Measurements from ENCODE around the gene SMIM21. TPM values are rescaled to one million over a fixed set of nuclear protein-coding genes. Genes with fewer than 3 reads are reported as not detected.

The SMIM21 gene
- total RNA-seq, 1 experiment from 2014 or later, result not detected

GRCh38 chr18:75391279-75392225, 36.0 kb downstream of the SMIM21 start:
- DNase-seq, result no peak
- H3K9me3 ChIP-seq, result no peaks in the 10 kb centered on the region
- H3K4me3 ChIP-seq (ENCODE audit: low read depth, low read length), result no peak overlapping the region
- ChIA-PET CTCF (no interaction called here), POLR2A (no interaction called here)
- no peak for TF ChIP-seq CTCF (IDR thresholded peaks at IDR 0.05; ENCODE audit: insufficient read depth in 1 of 2, low read depth in 1 of 2, low read length in 1 of 2, severe bottlenecking in 1 of 2, unreplicated experiment in 1 of 2)
- no peaks in the 10 kb centered on the region for H3K4me1 ChIP-seq
- H3K27me3 ChIP-seq (replicated peaks; ENCODE audit: control insufficient read depth, insufficient read depth, low read length), result no peaks in the 10 kb centered on the region
- no TSS peak for BruUV-seq (replicated peaks)
- H3K27me3 Mint-ChIP-seq (ENCODE audit: insufficient read depth, unreplicated experiment), result no peaks in the 10 kb centered on the region
- H3K36me3 ChIP-seq (ENCODE audit: control insufficient read depth, insufficient read depth, low read length), result no peaks in the 10 kb centered on the region
- intact Hi-C loops (cut with micrococcal nuclease; ENCODE audit: unreplicated experiment), result no loop called here
- no peak overlapping the region for H3K4me3 Mint-ChIP-seq (ENCODE audit: unreplicated experiment)
- H3K27ac Mint-ChIP-seq (ENCODE audit: unreplicated experiment), result no peak overlapping the region
- H3K36me3 Mint-ChIP-seq (ENCODE audit: insufficient read depth, unreplicated experiment), result no peaks in the 10 kb centered on the region
- no peaks in the 10 kb centered on the region for H3K4me1 Mint-ChIP-seq (ENCODE audit: low read depth, unreplicated experiment)
- H3K9me3 Mint-ChIP-seq (ENCODE audit: unreplicated experiment), result no peaks in the 10 kb centered on the region

GRCh38 chr18:75390854-75391253, 36.6 kb downstream of the SMIM21 start:
- Mint-ChIP-seq H3K4me1 (ENCODE audit: low read depth, unreplicated experiment) (no peaks in the 10 kb centered on the region), H3K4me3 (ENCODE audit: unreplicated experiment) (no peak overlapping the region), H3K9me3 (ENCODE audit: unreplicated experiment) (no peaks in the 10 kb centered on the region), H3K27me3 (ENCODE audit: insufficient read depth, unreplicated experiment) (no peaks in the 10 kb centered on the region), H3K36me3 (ENCODE audit: insufficient read depth, unreplicated experiment) (no peaks in the 10 kb centered on the region), H3K27ac (ENCODE audit: unreplicated experiment) (no peak overlapping the region)
- Histone ChIP-seq H3K36me3 (ENCODE audit: control insufficient read depth, insufficient read depth, low read length) (no peaks in the 10 kb centered on the region), H3K4me1 (no peaks in the 10 kb centered on the region), H3K27me3 (replicated peaks; ENCODE audit: control insufficient read depth, insufficient read depth, low read length) (no peaks in the 10 kb centered on the region), H3K9me3 (no peaks in the 10 kb centered on the region), H3K4me3 (ENCODE audit: low read depth, low read length) (no peak overlapping the region)
- no TSS peak for BruUV-seq (replicated peaks)
- no peak for TF ChIP-seq CTCF (IDR thresholded peaks at IDR 0.05; ENCODE audit: insufficient read depth in 1 of 2, low read depth in 1 of 2, low read length in 1 of 2, severe bottlenecking in 1 of 2, unreplicated experiment in 1 of 2)
- ChIA-PET POLR2A (no interaction called here), CTCF (no interaction called here)
- intact Hi-C loops (cut with micrococcal nuclease; ENCODE audit: unreplicated experiment), result no loop called here
- DNase-seq, result no peak

GRCh38 chr18:75384144-75384543, 43.4 kb downstream of the SMIM21 start:
- ChIA-PET CTCF (no interaction called here), POLR2A (no interaction called here)
- intact Hi-C loops (cut with micrococcal nuclease; ENCODE audit: unreplicated experiment), result no loop called here
- no peak for DNase-seq
- BruUV-seq (replicated peaks), result no TSS peak
- Mint-ChIP-seq H3K36me3 (ENCODE audit: insufficient read depth, unreplicated experiment) (no peaks in the 10 kb centered on the region), H3K9me3 (ENCODE audit: unreplicated experiment) (no peaks in the 10 kb centered on the region), H3K4me3 (ENCODE audit: unreplicated experiment) (no peak overlapping the region), H3K27ac (ENCODE audit: unreplicated experiment) (no peak overlapping the region), H3K4me1 (ENCODE audit: low read depth, unreplicated experiment) (no peaks in the 10 kb centered on the region), H3K27me3 (ENCODE audit: insufficient read depth, unreplicated experiment) (peaks cover 9% of the 10 kb centered on the region)
- no peaks in the 10 kb centered on the region for H3K4me1 ChIP-seq
- H3K36me3 ChIP-seq (ENCODE audit: control insufficient read depth, insufficient read depth, low read length), result no peaks in the 10 kb centered on the region
- H3K27me3 ChIP-seq (replicated peaks; ENCODE audit: control insufficient read depth, insufficient read depth, low read length), result no peaks in the 10 kb centered on the region
- no peaks in the 10 kb centered on the region for H3K9me3 ChIP-seq
- TF ChIP-seq CTCF (IDR thresholded peaks at IDR 0.05; ENCODE audit: insufficient read depth in 1 of 2, low read depth in 1 of 2, low read length in 1 of 2, severe bottlenecking in 1 of 2, unreplicated experiment in 1 of 2), result no peak
- H3K4me3 ChIP-seq (ENCODE audit: low read depth, low read length), result no peak overlapping the region

Measured in Caco-2 (cell line).